Measurements from ENCODE around the gene ADRA2B.
"Not testable (repeated sequence)": the region's sequence is repeated elsewhere in the genome, so short reads cannot be mapped to it uniquely, and the experiment has no call there.

Gene ADRA2B

GRCh38 chr2:96066511-96066910 lies 49.9 kb downstream of the ADRA2B start:
- not testable (repeated sequence) for H3K4me3 ChIP-seq (ENCODE audit: low read length); H3K27me3 ChIP-seq (ENCODE audit: control insufficient read depth, insufficient read depth, low read length); H3K36me3 ChIP-seq (ENCODE audit: control insufficient read depth, insufficient read depth, low read length); H3K4me1 ChIP-seq (ENCODE audit: control insufficient read depth, insufficient read depth, low read length); DNase-seq (ENCODE audit: low read depth, low spot score); H3K9me3 ChIP-seq (ENCODE audit: control insufficient read depth, insufficient read depth, low read length); H3K27ac ChIP-seq (ENCODE audit: low read length)
- WGBS (ENCODE audit: insufficient coverage, insufficient read length), result no CpG with 5 or more reads among the region's 7 CpGs

DNA sequence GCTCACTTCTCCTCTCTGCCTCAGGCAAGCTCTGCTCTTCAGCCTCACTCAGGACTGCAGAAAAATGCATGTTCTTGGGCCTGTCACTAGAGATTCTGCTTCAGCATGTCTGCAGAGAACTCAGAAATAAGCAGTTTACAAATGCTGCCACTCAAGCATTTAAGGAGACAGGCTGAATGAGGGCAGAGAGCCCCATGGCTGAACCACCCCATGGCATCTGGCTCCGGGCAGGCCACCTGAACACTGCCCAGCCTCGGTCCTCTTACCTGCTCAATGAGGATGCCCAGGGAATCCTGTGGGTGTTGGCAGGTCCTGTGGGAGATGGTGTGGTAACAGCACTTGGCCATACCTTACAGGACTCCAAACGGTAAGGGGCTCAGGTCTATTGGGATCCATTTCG lies 50.4 kb downstream of the ADRA2B start:
- not testable (repeated sequence) for H3K27me3 ChIP-seq (ENCODE audit: control insufficient read depth, insufficient read depth, low read length); H3K4me3 ChIP-seq (ENCODE audit: low read length); H3K27ac ChIP-seq (ENCODE audit: low read length); H3K36me3 ChIP-seq (ENCODE audit: control insufficient read depth, insufficient read depth, low read length); H3K4me1 ChIP-seq (ENCODE audit: control insufficient read depth, insufficient read depth, low read length); DNase-seq (ENCODE audit: low read depth, low spot score); H3K9me3 ChIP-seq (ENCODE audit: control insufficient read depth, insufficient read depth, low read length)
- WGBS (ENCODE audit: insufficient coverage, insufficient read length), result no CpG with 5 or more reads among the region's 4 CpGs

DNA sequence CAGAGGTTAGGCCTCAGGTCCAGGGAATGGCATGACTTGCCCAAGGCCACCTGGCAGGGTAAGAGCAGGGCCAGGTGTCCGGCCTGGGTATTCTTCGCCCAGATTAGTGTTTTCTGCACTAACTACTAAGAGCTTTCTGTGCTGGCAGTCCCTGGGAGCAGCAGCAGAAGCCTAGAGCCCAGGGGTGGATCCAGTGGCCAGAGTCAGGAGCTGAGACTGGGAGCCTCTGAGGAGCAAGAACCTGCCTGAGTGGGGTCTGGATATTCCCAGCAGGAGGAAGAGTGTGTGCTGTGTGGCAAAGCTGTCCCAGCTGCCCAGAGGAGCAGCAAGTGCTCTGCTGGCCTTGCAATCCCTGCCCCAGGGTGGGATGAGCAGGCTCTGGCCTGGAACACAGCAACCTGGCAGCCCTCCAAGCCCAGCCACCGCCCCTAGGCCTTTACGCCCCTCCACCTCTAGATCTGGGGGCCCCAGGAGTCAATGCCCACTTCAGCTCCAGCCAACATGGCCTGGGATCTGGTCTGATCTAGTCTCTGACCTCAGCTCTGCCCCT lies 50.9 kb downstream of the ADRA2B start:
- H3K4me3 ChIP-seq (ENCODE audit: low read length), result no peak overlapping the region
- H3K27me3 ChIP-seq (ENCODE audit: control insufficient read depth, insufficient read depth, low read length), result no peaks in the 10 kb centered on the region
- no peaks in the 10 kb centered on the region for H3K36me3 ChIP-seq (ENCODE audit: control insufficient read depth, insufficient read depth, low read length)
- no peak overlapping the region for H3K27ac ChIP-seq (ENCODE audit: low read length)
- no peaks in the 10 kb centered on the region; the same call in 1 of the 2 replicates for H3K4me1 ChIP-seq (ENCODE audit: control insufficient read depth, insufficient read depth, low read length)
- no peaks in the 10 kb centered on the region for H3K9me3 ChIP-seq (ENCODE audit: control insufficient read depth, insufficient read depth, low read length)
- no CpG with 5 or more reads among the region's 4 CpGs for WGBS (ENCODE audit: insufficient coverage, insufficient read length)
- DNase-seq (ENCODE audit: low read depth, low spot score), result no peak

DNA sequence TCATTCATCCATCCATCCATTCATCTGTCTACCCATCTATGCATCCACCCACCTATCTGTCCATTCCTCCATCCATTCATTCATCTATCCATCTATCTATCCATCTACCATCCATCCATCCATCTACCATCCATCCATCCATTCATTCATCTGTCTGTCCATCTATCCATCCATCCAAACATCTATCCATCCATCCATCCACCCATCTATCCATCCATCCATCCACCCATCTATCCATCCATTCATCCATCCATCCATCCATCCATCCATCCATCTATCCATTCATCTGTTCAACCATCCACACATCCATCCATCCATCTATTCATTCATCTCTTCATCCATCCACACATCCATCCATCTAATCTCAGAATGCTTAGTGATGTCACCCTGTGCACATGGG lies 51.6 kb downstream of the ADRA2B start:
- H3K9me3 ChIP-seq (ENCODE audit: control insufficient read depth, insufficient read depth, low read length); H3K4me3 ChIP-seq (ENCODE audit: low read length); H3K36me3 ChIP-seq (ENCODE audit: control insufficient read depth, insufficient read depth, low read length); H3K4me1 ChIP-seq (ENCODE audit: control insufficient read depth, insufficient read depth, low read length); H3K27ac ChIP-seq (ENCODE audit: low read length); H3K27me3 ChIP-seq (ENCODE audit: control insufficient read depth, insufficient read depth, low read length); DNase-seq (ENCODE audit: low read depth, low spot score): not testable (repeated sequence)

DNA sequence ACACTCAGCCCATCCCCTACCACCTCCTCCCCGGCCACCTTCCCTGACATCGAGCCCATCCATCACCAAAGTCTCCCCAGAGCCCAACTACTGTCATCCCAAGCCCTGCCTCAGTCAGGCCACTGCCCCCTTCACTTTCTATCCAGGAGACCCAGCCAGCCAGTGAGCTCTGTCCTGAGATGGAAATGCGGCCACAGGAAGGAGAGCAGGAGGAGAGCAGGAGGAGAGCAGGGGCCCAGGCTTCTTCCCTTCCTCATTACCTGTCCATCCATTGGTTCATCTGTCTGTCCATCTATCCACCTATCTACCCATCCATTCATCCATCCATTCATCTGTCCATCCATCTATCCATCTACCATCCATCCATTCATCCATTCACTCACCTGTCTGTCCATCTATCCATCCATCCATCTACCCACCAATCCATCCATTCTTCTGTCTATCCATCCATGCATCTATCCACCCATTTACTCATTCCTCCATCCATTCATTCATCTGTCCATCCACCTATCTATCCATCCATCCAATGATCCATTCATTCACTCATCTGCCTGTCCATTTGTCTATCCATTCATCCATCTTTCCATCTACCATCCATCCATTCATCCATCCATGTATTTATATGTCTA lies 52.2 kb downstream of the ADRA2B start:
- no CpG with 5 or more reads among the region's 3 CpGs for WGBS (ENCODE audit: insufficient coverage, insufficient read length)
- H3K4me3 ChIP-seq (ENCODE audit: low read length), result not testable (repeated sequence)

DNA sequence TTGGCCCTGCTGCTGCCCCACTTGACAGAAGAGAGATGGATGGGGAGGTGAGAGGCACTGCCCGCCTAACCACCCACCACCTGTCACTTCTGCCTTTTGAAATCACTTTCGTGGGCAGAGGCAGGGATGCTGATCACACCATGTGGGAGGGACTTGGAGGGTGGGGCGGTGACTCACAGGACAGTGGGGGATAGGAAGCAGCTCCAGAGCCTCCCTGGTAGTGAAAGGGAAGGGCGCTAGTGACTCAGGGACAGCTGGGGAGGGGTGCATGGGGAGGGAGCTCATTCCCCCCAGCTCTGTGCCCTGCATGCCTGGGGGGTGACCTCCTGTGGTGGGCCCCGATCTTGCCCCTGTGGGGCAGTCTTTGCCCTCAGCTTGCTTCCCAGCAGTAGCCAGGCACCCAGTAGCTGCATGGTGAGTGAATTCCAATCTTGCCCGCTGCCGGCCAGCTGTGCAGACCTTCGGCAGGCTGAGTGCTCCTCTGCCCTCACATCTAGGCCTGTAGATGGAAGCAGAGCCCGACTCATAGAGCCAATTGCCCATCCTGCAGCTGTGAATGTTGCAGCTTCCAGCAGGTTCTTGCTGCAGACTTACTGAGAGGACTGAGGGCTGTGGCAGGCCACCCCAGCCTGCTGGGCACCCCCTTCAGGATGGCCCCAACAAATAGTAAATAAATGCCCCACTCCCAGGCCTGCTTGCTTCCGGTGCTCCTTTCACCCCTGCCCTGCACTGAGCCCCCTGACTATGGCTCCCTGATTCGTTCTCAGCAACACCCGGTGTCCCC lies 53.1 kb downstream of the ADRA2B start:
- not testable (repeated sequence) for H3K36me3 ChIP-seq (ENCODE audit: control insufficient read depth, insufficient read depth, low read length); DNase-seq (ENCODE audit: low read depth, low spot score); H3K27me3 ChIP-seq (ENCODE audit: control insufficient read depth, insufficient read depth, low read length); H3K4me1 ChIP-seq (ENCODE audit: control insufficient read depth, insufficient read depth, low read length); H3K9me3 ChIP-seq (ENCODE audit: control insufficient read depth, insufficient read depth, low read length); H3K4me3 ChIP-seq (ENCODE audit: low read length); H3K27ac ChIP-seq (ENCODE audit: low read length)
- no CpG with 5 or more reads among the region's 12 CpGs for WGBS (ENCODE audit: insufficient coverage, insufficient read length)

More for the DNA sequence above, 52.2 kb downstream of the ADRA2B start:
- H3K9me3 ChIP-seq (ENCODE audit: control insufficient read depth, insufficient read depth, low read length); DNase-seq (ENCODE audit: low read depth, low spot score); H3K27ac ChIP-seq (ENCODE audit: low read length); H3K4me1 ChIP-seq (ENCODE audit: control insufficient read depth, insufficient read depth, low read length); H3K36me3 ChIP-seq (ENCODE audit: control insufficient read depth, insufficient read depth, low read length); H3K27me3 ChIP-seq (ENCODE audit: control insufficient read depth, insufficient read depth, low read length): not testable (repeated sequence)
